ENCODE data around the gene TARP.

DNA sequence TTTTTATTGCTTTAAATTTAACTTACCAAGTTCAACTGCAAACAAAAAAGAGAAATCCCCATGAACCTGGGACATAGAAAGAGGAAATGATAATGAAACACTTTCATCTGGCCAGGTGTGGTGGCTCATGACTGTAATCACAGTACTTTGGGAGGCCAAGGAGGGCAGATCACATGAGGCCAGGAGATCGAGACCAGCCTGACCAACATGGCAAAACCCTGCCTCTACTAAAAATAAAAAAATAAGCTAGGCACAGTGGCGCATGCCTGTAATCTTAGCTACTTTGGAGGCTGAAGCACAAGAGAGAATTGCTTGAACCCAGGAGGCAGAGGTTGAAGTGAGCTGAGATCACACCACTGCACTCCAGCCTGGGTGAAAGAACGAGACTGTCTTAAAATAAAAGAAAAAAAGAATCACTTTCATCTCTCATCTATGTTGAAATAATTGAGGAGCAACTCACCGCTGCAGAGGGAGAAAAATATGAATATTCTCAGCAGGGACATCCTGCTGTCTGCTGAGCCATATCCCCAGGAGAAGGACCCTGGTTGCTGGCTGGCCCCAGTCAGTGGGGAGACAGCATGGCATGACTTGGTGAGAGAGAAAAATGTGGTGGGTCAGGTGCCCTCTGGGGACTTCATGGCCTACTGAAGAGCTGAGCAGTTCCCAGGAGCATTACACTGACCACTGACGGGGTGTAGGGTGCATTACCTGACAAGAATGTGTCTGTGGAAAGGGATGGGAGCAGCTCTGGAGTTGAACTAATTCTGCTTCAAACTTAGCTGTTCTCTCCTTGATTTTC, 22.8 kb upstream of the TARP start:
- TF ChIP-seq CTCF (IDR thresholded peaks at IDR 0.05) (no peak), POLR2A (IDR thresholded peaks at IDR 0.05) (no peak)
